GM10248 (cell line): Measurements from ENCODE around the gene IDH1.
"Not testable (repeated sequence)": the region's sequence is repeated elsewhere in the genome, so short reads cannot be mapped to it uniquely, and the experiment has no call there.

Experiments used
- CTCF ChIA-PET: fragments of 300-600 bp; sonication (Branson Sonifier 250); formaldehyde crosslinking; extraction: SDS; loops from one replicate; lab custom pipeline; 2021; ENCODE audit warnings: antibody characterized with exemption; lab: Yijun Ruan, JAX
- POLR2A ChIA-PET: fragments of 350-650 bp; sonication (Branson Sonifier 250); formaldehyde crosslinking; extraction: SDS; loops from one replicate; lab custom pipeline; 2020; ENCODE audit warnings: antibody characterized with exemption; lab: Yijun Ruan, JAX
- DNase-seq: peaks from one replicate; pipeline ENCODE4 v3.0.0; 2012; ENCODE audit errors: extremely low spot score
- CTCF ChIP-seq: IDR thresholded peaks from 2 replicates; pipeline ENCODE4 v1.5.1; 2012; ENCODE audit warnings: mild to moderate bottlenecking, low read depth; ENCODE audit errors: extremely low read depth, missing control alignments, control extremely low read depth

Gene IDH1

GRCh38 chr2:208265801-208266552 is 11.1 kb upstream of the IDH1 start, which contains the start of gene PIKFYVE:
Gene PIKFYVE, plus strand, starts transcription at chr2:208266255. Its CDS starts 5,265 bp downstream, at chr2:208271520.
- TF ChIP-seq CTCF = no peak
- ChIA-PET CTCF (interaction anchor here (0.8 to 4.8 kb wide), 7 partner anchors 9 to 108 kb away, joined by 3 to 34 read pairs (median 4); partner anchors contain the start of gene IDH1), POLR2A (interaction anchor here (0.5 to 0.9 kb wide), 3 partner anchors 15 to 460 kb away, joined by 3 to 4 read pairs (median 3); no protein-coding TSS in a partner anchor)
- DNase-seq = peak; percentile 96

- TF ChIP-seq CTCF = no peak
- ChIA-PET POLR2A (interaction anchor here (0.5 to 0.6 kb wide), 2 partner anchors 16 to 459 kb away, joined by 3 to 4 read pairs; no protein-coding TSS in a partner anchor), CTCF (interaction anchor here (1.2 to 4.8 kb wide), 3 partner anchors 10 to 37 kb away, joined by 3 to 34 read pairs (median 10); partner anchors contain the start of gene IDH1)
- DNase-seq = peak; percentile 52
Measured at GRCh38 chr2:208265371-208265800, 10.5 kb upstream of the IDH1 start.

GRCh38 chr2:208256849-208257813 is 2.3 kb upstream of the IDH1 start:
- CTCF ChIA-PET = interaction anchor here (1.0 to 3.7 kb wide), 4 partner anchors 9 to 58 kb away, joined by 4 to 34 read pairs (median 6); partner anchors contain the start of gene PIKFYVE
- DNase-seq, POLR2A ChIA-PET: not testable (repeated sequence)

GRCh38 chr2:208256192-208256782 is 1.4 kb upstream of the IDH1 start:
- CTCF ChIA-PET = interaction anchor here (0.9 to 3.7 kb wide), 5 partner anchors 10 to 62 kb away, joined by 3 to 34 read pairs (median 6); partner anchors contain the start of gene PIKFYVE

GRCh38 chr2:208255557-208256106 is 761 bp upstream of the IDH1 start:
- POLR2A ChIA-PET = no interaction called here
- TF ChIP-seq CTCF = no peak
- DNase-seq = no peak
- CTCF ChIA-PET = interaction anchor here (0.7 to 4.0 kb wide), 15 partner anchors 11 to 102 kb away, joined by 3 to 39 read pairs (median 6); partner anchors contain the start of gene PIKFYVE

More at GRCh38 chr2:208256192-208256782, 1.4 kb upstream of the IDH1 start:
- POLR2A ChIA-PET = no interaction called here
- TF ChIP-seq CTCF = peak; percentile 37
- DNase-seq = no peak
